KOPT-K1 (cell line): ENCODE measurements around the gene AP3B1.

Experiments
- H3K27ac ChIP-seq: fragments of 200-600 bp; sonication (generic); 2 replicates; pipeline ENCODE4 v1.5.1; 2016; ENCODE audit warnings: antibody characterized with exemption, mild to moderate bottlenecking, low read depth, low read length; ENCODE audit not compliant: poor library complexity, severe bottlenecking
- H3K36me3 ChIP-seq: fragments of 200-600 bp; sonication (generic); 2 replicates; pipeline ENCODE4 v1.5.1; 2017; ENCODE audit warnings: antibody characterized with exemption, mild to moderate bottlenecking, low read length, moderate library complexity; ENCODE audit not compliant: insufficient read depth
- H3K9me3 ChIP-seq: fragments of 200-600 bp; sonication (generic); 2 replicates; pipeline ENCODE4 v1.5.1; 2017; ENCODE audit warnings: antibody characterized with exemption, low read length, mild to moderate bottlenecking; ENCODE audit not compliant: insufficient read depth, poor library complexity, severe bottlenecking

AP3B1 gene

DNA sequence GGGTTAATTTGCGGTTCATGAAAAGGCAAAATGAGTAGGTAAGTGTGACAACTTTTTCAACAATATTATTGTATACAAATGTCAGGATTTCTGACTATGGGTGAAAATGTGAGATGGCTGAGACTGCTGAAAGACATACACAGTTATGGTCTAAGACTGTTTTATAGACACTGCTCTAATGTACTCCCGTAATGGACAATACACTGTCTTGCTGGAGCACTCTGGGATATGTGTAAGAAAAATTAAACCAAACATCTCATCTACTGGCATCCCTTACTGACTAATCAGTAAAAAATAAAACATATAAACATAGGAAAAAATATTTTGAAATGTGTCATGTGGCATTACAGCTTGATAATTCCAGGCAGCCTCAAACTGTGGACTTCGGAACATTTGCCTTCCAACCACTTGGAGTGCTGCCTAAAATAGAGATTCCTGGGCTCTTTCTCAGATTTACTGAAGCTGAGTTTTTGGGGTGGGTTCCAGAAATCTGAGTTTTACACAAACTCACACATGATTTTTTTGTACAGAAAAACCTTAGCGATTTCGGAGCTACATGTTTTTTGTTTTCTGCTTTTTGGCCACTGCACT lies 284.5 kb downstream of the AP3B1 start:
- Histone ChIP-seq H3K27ac (no peak overlapping the region), H3K36me3 (peaks cover 4% of the 10 kb centered on the region; the same call in 1 of the 2 replicates), H3K9me3 (no peaks in the 10 kb centered on the region)

DNA sequence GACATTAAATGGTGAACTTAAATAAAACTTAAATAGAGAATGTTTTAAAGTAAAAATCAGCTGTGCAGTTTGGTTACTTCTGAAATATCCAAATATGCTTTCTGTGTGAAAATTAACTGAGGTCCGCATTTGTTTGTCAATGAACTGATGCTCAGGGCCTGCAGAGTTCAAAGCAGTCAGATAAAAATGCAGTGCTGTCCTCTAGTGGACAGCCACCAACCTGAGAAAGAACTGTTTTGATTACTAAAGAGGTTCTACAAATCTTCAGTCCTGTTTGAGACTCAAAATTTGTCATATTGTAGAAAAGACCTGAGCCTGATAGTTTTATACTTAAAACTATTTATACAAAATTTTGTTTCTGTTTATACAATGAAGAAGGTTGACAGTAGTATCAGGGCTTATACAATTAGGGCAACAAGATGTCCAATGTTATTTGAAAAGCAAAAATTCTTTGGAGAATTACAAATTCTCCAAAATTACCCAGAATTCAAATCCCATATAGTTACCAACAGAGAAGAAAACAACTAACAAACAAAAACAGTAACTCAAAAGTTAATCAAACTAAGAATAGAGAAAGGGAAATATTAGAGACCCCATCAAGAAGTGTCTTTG lies 286.0 kb downstream of the AP3B1 start:
- Histone ChIP-seq H3K9me3 (no peaks in the 10 kb centered on the region), H3K27ac (no peak overlapping the region), H3K36me3 (peaks cover 4% of the 10 kb centered on the region; the same call in 1 of the 2 replicates)

DNA sequence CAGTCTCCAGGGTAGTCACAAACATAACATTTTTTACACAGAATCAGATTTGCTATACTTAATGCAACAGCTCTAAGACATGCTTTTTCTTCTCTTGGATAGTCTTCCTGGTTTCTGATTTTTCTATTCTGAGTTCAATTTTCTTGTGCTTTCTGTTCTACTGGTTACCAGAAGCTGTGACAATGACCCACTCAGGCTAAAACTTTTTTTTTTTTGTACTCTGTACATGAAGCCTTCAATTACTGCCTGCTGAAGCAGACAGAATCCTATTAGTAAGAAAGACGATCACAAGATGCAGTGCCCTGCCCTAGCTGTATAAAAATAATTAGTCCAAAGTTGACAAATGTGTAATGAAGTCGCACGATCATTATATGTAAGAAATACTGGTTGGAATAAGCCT lies 287.3 kb downstream of the AP3B1 start:
- Histone ChIP-seq H3K9me3 (no peaks in the 10 kb centered on the region), H3K36me3 (peaks cover 9% of the 10 kb centered on the region; the same call in 1 of the 2 replicates), H3K27ac (no peak overlapping the region)

DNA sequence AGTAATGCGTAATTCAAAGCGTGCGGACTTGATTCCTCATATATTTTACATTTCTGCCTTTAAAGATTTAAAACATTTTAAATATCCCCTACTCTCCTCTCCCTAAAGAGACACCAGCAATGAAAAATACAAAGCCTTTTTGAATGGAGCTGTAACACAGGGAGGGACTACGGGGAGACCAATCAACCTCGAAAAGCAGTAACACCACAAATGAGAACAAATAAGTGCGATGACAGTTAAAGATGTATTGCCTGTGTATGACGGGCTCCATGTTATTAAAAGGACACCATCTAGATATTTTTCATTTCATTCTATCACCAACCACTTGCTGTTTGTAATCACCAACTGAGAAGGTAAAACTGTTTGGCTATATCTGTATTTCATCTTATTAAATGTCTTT lies 288.0 kb downstream of the AP3B1 start:
- Histone ChIP-seq H3K27ac (no peak overlapping the region), H3K9me3 (no peaks in the 10 kb centered on the region), H3K36me3 (peaks cover 9% of the 10 kb centered on the region; the same call in 1 of the 2 replicates)

DNA sequence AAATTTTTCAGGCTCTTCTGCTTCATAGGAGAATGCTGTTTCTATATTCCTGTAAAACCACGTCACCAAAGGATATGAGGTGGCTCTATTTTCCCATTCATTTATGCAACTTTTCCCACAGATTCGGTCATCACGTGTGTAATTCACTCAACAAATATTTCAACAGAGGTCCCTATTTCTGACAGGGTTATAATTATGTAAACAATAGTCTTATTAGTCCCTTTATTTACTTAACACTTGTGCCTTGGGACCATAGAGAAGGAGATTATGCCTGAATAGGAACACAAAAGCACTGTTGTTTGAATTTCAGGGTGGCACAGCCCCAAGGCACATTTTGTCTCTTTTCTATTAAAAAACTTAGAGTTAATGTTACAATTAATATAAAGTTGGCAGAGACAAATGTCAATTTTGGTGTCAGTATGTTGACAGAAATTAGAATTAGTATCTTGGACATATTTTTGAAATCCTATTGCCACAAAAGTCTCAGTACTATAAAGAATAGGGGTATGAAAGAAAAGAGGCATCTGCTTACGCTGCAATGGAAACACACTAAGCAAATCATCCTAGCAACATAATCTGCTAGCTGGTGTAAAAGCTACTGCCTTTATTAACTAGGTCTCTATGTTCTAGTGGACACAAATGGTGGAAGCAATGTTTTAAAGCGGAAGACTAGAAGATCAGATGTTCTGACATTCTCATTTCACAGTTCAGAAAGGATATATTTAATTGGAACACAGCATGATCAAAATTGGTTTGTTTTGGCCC lies 289.3 kb downstream of the AP3B1 start:
- no peak overlapping the region for H3K27ac ChIP-seq
- H3K36me3 ChIP-seq = peaks cover 10% of the 10 kb centered on the region; the same call in 1 of the 2 replicates
- no peaks in the 10 kb centered on the region for H3K9me3 ChIP-seq

DNA sequence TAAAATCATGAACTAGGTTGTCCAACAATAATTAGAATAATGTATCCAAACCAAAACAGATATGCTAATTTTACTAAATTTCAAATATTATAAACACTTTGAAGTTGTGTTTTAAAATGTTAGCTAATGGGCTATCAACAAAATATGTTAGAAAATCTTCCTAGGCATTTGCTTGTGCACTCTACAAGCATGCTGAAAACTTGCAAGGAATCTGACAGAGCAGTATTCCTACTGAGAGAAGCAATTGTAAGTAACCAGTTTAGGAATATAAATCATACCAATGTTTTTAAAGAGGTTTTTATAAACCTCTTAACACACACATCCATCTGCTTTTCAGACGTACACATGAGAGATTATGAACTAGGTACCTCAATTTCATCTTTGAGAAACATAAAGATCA lies 289.9 kb downstream of the AP3B1 start:
- H3K9me3 ChIP-seq = no peaks in the 10 kb centered on the region
- H3K27ac ChIP-seq = no peak overlapping the region
- peaks cover 15% of the 10 kb centered on the region; the same call in 1 of the 2 replicates for H3K36me3 ChIP-seq

DNA sequence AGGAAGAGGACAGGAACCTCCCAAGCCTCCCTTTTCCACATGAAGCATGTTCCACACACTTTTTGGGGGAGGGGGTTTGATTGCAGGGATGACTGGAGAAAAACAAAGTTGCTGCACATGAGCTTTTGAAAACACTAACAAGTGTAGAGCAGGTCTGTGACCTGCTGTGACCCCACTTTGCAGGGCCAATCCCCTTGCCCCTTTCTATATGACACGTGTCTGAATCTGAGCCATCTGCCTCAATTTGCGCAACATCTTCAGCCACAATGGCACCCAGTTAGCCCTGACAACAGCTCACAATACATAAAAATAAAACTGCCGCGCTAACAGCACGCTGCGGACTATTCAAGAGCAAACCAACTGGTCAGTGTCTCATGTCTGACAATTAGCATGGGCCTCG lies 290.6 kb downstream of the AP3B1 start:
- peaks cover 19% of the 10 kb centered on the region; the same call in 1 of the 2 replicates for H3K36me3 ChIP-seq
- H3K9me3 ChIP-seq = no peaks in the 10 kb centered on the region
- no peak overlapping the region for H3K27ac ChIP-seq

DNA sequence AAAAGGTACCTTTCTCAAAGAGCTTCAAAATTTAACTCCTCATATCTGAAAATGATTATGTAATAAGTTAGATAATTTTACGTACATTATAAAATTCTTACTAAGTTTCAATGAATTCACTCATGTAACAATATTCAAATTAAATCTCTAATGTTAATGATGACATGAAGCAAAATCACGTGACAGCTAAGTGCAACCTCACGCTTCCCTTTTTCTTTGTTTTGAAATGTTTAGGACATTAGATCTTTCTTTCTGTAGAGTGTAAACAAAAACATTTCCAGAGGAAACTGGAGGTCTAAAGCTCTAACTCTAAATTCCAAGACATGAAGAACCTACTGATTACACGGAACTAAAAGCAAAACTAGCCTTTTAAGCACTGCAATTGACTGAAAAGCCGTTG lies 291.0 kb downstream of the AP3B1 start:
- H3K36me3 ChIP-seq = peaks cover 19% of the 10 kb centered on the region; the same call in 1 of the 2 replicates
- no peak overlapping the region for H3K27ac ChIP-seq
- H3K9me3 ChIP-seq = no peaks in the 10 kb centered on the region

DNA sequence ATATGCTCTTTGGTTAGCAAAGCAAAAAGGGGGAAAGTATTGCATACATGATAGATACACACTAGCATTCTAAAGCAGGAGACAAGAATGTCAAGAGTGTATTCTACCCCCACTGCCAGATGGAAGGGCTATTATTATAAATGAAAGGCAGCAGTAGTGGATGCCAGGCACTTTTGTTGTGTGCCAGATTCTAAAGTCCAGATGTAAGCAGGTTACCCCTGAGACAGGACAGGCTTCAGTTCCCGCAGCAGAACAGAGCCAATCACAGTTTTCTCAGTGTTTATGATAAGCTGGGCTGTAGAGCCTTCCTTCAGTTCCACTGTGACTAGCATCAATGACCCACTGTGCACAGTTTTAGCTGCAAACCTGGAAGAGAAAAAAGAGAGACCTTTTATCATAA lies 291.8 kb downstream of the AP3B1 start:
- H3K36me3 ChIP-seq = peaks cover 19% of the 10 kb centered on the region; the same call in 1 of the 2 replicates
- H3K9me3 ChIP-seq = no peaks in the 10 kb centered on the region
- no peak overlapping the region for H3K27ac ChIP-seq

DNA sequence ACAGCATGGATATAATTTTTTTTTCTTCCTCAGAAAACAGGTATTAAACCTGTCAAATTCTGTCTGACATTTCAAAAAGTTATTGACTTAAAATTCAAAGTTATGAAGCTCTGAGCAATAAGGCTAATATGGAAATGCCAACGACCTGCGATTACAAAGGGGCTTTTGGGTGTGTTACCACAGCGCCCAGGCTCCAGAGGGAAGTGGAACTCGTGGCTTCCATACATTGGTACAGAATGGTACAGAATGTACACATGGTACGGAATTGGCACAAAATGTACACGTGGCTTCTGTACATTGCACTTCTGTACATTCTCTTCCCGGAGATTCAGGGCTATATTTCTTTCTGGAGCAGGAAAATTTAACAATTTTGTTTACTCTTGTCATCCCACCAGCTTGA lies 293.3 kb downstream of the AP3B1 start:
- peaks cover 19% of the 10 kb centered on the region; the same call in 1 of the 2 replicates for H3K36me3 ChIP-seq
- no peak overlapping the region for H3K27ac ChIP-seq
- H3K9me3 ChIP-seq = no peaks in the 10 kb centered on the region

DNA sequence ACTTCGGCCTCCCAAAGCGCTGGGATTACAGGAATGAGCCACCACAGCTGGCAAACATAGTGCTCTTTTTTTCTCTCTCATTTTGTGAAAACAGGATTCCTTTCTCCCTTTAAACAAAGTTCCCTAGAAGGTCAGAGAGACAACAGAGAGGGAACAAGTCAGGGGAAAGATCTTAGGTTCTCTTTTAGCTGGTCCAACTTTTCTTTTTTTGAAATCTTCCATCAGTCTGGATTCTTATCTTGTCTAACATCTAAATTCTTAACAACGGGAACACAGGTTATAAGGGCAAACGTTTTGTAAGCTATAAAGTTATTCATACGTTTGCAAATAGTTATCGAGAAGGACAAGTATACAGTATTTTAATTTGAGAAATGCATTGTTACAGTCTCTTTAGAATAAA lies 294.3 kb downstream of the AP3B1 start:
- Histone ChIP-seq H3K27ac (no peak overlapping the region), H3K36me3 (peaks cover 15% of the 10 kb centered on the region; the same call in 1 of the 2 replicates), H3K9me3 (no peaks in the 10 kb centered on the region)

DNA sequence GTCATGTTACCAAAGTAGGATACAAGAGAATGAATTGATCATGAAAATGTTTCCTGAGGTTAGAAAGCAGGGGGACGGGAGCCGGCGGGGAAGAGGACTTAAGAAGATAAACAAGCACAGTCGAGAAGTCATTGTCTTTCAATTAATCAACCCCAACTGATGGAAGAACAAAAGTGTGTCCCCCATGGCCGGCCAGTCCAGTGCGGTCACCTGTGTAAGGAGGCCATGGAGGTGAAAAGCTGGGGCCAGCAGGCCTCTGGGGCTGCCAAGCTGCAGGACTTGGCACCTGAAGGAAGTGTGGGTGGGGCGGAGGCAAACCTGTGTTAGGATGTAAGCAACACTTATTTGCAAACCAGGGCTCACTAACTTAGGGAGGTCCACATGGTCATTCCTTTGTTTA lies 295.1 kb downstream of the AP3B1 start:
- Histone ChIP-seq H3K36me3 (peaks cover 15% of the 10 kb centered on the region; the same call in 1 of the 2 replicates), H3K9me3 (no peaks in the 10 kb centered on the region), H3K27ac (no peak overlapping the region)

DNA sequence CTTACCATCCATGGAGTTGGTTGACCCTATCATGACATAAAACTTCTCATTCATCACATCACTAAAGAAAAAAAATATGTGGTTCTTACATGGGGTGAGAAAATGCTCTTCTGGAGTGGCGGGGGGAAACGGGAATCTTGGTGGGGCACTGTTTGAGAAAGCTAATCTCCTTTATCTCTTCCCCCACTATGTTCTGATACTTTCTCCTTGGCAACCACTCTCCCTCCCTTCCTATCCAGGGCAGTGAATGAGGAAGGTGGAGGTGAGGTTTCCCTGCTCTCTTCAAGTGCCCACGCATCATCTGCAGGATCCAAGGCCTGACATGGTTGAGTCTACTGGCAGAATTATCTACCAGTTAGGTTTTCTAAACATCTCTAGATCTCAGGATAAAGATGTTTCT lies 297.6 kb downstream of the AP3B1 start:
- Histone ChIP-seq H3K27ac (no peak overlapping the region), H3K36me3 (peaks cover 16% of the 10 kb centered on the region; the same call in 1 of the 2 replicates), H3K9me3 (no peaks in the 10 kb centered on the region)

DNA sequence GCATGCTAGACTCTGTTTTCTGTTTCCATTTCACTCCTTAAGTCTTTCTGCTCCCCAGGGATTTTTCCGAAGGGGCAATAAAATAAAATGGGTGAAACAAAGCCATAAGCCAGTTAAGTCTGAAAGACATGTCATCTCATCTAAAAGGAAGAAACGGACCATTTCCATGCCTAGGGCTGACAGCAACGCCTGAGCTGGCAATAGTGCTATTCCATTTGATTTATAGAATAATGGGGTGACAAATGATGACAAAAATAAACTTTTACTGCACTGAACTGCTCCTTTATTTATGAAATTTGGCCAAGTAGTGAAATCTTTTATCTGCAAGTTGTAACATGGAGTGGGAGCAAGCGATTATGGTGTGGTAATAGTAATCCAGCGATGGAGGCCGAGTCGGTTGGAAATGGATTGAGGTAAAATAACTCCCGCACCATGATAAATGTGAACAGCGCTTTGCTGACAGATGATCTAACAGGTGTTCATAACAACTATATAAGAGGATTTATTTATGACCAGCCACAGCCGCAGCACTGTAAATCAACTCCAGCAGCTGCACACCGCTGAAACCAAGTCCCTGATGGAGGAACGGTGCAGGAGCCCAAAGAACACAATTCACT lies 298.6 kb downstream of the AP3B1 start:
- H3K27ac ChIP-seq = no peak overlapping the region
- H3K9me3 ChIP-seq = no peaks in the 10 kb centered on the region
- peaks cover 16% of the 10 kb centered on the region; the same call in 1 of the 2 replicates for H3K36me3 ChIP-seq

DNA sequence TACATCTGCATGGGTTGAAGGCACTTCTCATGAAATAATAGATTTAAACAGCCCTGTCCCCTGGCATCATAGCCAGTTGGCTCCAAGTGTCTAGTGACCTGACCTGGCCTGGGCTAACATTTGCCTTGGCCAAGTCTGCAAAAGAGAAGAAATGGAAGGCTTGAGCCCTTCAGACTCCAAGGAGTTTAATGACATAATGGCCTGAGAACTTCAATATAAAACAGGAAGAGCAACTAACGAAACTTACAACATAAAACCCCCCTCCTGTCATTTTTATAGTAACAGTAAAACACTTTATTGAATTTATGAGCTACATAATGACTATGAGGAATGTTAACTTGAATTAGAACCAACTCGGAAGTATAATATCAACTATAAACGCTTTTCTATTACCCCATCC lies 299.6 kb downstream of the AP3B1 start:
- H3K9me3 ChIP-seq = no peaks in the 10 kb centered on the region
- H3K27ac ChIP-seq = no peak overlapping the region
- peaks cover 12% of the 10 kb centered on the region; the same call in 1 of the 2 replicates for H3K36me3 ChIP-seq
